Measurements from ENCODE around the gene ATP5PF.
"Not testable (repeated sequence)": the region's sequence is repeated elsewhere in the genome, so short reads cannot be mapped to it uniquely, and the experiment has no call there.

Gene ATP5PF

GRCh38 chr21:25695461-25695860 is 39.2 kb downstream of the ATP5PF start:
- not testable (repeated sequence) for H3K27ac ChIP-seq (ENCODE audit: low read depth, low read length); H3K27me3 ChIP-seq (ENCODE audit: control insufficient read depth in 5 of 5, insufficient read depth in 4 of 5, low read length in 5 of 5)

DNA sequence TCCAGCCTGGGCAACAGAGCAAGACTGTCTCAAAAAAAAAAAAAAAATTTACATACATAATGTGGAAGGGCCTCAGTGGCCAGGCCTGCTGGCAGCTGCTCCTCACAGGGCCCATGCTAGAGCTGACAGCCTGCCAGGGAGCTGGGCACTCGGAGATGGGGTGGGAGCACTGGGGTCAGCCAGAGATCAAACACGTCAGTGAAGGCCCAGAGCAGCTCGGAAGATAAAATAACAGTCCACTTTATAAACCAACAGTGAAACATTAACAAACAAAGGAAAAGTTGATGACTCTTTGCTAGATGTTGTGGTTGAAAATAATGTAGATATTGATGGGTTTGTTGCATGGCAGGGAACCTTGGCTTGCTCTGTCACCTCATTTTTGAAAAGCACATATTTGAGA is 42.7 kb downstream of the ATP5PF start:
- Histone ChIP-seq H3K27me3 (ENCODE audit: control insufficient read depth in 5 of 5, insufficient read depth in 4 of 5, low read length in 5 of 5) (no peaks in the 10 kb centered on the region), H3K9me3 (ENCODE audit: control insufficient read depth in 5 of 5, low read length in 5 of 5) (no peaks in the 10 kb centered on the region)

More at GRCh38 chr21:25695461-25695860, 39.2 kb downstream of the ATP5PF start:
- H3K4me1 ChIP-seq (ENCODE audit: control insufficient read depth in 5 of 5, insufficient read depth in 5 of 5, low read length in 5 of 5); H3K9me3 ChIP-seq (ENCODE audit: control insufficient read depth in 5 of 5, low read length in 5 of 5); H3K9ac ChIP-seq (ENCODE audit: low read length in 5 of 5); H3K4me3 ChIP-seq (ENCODE audit: low read depth in 1 of 5, low read length in 5 of 5): not testable (repeated sequence)
- peaks cover 0 to 11% (median 2%) of the 10 kb centered on the region in 5 donors for H3K36me3 ChIP-seq (ENCODE audit: control insufficient read depth in 5 of 5, insufficient read depth in 5 of 5, low read length in 5 of 5)

DNA sequence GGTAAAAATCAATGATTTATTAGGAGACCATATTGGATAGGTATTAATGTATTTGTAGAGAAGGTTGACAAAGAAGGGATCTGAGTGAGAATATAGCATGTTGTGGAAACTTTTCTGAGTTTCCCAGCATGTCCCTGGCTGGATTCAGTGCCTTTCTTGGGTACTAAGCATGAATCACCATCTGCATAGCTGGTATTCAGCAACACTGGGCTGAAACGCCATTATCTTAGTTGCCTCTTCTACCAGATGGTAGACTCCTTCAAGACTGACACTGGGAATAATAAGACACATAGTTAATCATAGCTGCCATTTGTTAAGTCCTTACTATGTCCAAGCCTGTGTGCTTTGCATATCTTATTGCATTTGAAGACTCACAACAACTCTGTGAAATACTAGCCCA is 45.5 kb downstream of the ATP5PF start:
- Histone ChIP-seq H3K4me1 (ENCODE audit: control insufficient read depth in 5 of 5, insufficient read depth in 5 of 5, low read length in 5 of 5) (peaks cover 0 to 41% (median 3%) of the 10 kb centered on the region in 5 donors), H3K27ac (ENCODE audit: low read depth, low read length) (peak overlapping the region; percentile 42)

More for the DNA sequence above, 42.7 kb downstream of the ATP5PF start:
- no peak overlapping the region for H3K4me3 ChIP-seq (ENCODE audit: low read depth in 1 of 5, low read length in 5 of 5)
- H3K36me3 ChIP-seq (ENCODE audit: control insufficient read depth in 5 of 5, insufficient read depth in 5 of 5, low read length in 5 of 5): peaks cover 0 to 6% (median 2%) of the 10 kb centered on the region in 5 donors
- no peak overlapping the region for H3K27ac ChIP-seq (ENCODE audit: low read depth, low read length)
- H3K4me1 ChIP-seq (ENCODE audit: control insufficient read depth in 5 of 5, insufficient read depth in 5 of 5, low read length in 5 of 5): peaks cover 0 to 22% (median 0%) of the 10 kb centered on the region in 5 donors
- no peak overlapping the region for H3K9ac ChIP-seq (ENCODE audit: low read length in 5 of 5)

DNA sequence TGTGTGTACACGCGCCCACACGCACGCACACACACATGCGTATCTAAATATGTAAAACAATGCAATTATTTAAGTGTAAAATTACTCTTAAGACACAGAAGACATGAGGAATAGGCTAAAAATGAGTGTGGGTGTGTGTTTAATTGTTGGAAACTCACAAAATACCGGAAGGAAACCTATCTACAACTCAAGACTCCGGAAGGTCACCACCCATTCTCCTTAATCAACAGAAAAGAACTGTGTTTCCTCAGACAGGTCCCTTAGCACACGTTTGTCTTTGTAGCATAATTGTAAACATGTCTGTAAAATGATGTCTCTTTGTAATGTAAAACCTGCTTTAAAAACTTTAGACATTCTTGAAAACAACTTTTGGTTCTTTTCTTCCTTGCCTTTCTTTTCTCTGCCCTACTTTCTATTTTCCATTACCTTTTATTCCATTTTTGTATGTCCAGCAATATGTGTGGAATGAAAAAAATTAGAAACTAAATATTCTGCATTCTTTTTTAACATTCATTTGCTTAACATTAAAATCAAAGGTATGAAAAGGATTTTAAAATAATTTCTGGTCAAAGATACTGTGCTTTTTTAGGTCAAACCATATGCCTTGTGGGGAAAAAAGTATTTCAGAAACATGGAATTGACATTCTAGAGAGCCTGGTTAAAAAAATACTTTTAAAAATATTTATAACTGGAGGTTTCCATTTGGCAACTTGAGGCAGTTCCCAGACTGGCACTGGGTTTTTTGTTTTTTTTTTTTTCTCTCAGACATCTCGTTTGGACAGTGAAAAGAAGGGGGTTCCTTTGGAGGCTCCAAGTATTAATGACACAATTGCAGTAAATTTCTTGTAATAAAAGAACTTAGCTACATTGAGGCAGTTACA is 46.2 kb downstream of the ATP5PF start:
- peaks cover 0 to 41% (median 3%) of the 10 kb centered on the region in 5 donors for H3K4me1 ChIP-seq (ENCODE audit: control insufficient read depth in 5 of 5, insufficient read depth in 5 of 5, low read length in 5 of 5)
- peak overlapping the region; percentile 45 for H3K27ac ChIP-seq (ENCODE audit: low read depth, low read length)
- H3K27me3 ChIP-seq (ENCODE audit: control insufficient read depth in 5 of 5, insufficient read depth in 4 of 5, low read length in 5 of 5): no peaks in the 10 kb centered on the region
- H3K4me3 ChIP-seq (ENCODE audit: low read depth in 1 of 5, low read length in 5 of 5): no peak overlapping the region
- no peak overlapping the region for H3K9ac ChIP-seq (ENCODE audit: low read length in 5 of 5)
- H3K9me3 ChIP-seq (ENCODE audit: control insufficient read depth in 5 of 5, low read length in 5 of 5): no peaks in the 10 kb centered on the region
- peaks cover 0 to 3% (median 0%) of the 10 kb centered on the region in 5 donors for H3K36me3 ChIP-seq (ENCODE audit: control insufficient read depth in 5 of 5, insufficient read depth in 5 of 5, low read length in 5 of 5)

More for the DNA sequence above, 45.5 kb downstream of the ATP5PF start:
- Histone ChIP-seq H3K36me3 (ENCODE audit: control insufficient read depth in 5 of 5, insufficient read depth in 5 of 5, low read length in 5 of 5) (peaks cover 0 to 6% (median 2%) of the 10 kb centered on the region in 5 donors), H3K9ac (ENCODE audit: low read length in 5 of 5) (no peak overlapping the region), H3K9me3 (ENCODE audit: control insufficient read depth in 5 of 5, low read length in 5 of 5) (no peaks in the 10 kb centered on the region), H3K27me3 (ENCODE audit: control insufficient read depth in 5 of 5, insufficient read depth in 4 of 5, low read length in 5 of 5) (no peaks in the 10 kb centered on the region), H3K4me3 (ENCODE audit: low read depth in 1 of 5, low read length in 5 of 5) (no peak overlapping the region)

DNA sequence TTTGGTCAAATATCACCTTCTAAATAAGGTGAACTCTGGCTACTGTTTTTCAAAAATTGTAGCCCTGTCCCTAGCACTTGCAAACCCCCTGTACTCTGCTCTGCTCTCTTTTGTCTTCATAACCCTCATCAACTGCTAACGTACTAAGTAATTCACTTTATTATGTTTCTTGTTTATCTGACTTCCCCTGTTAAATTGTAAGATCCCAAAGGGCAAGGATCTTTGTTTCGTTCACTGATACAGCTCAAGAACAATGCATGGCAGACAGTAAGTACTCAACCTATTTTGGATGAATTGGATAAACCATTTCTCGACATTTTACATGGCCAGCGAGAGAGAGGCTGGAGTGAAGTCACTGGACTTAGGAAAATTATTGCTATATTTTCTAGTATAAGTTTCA is 46.9 kb downstream of the ATP5PF start:
- Histone ChIP-seq H3K4me3 (ENCODE audit: low read depth in 1 of 5, low read length in 5 of 5) (no peak overlapping the region), H3K9ac (ENCODE audit: low read length in 5 of 5) (no peak overlapping the region), H3K4me1 (ENCODE audit: control insufficient read depth in 5 of 5, insufficient read depth in 5 of 5, low read length in 5 of 5) (peaks cover 0 to 41% (median 3%) of the 10 kb centered on the region in 5 donors), H3K36me3 (ENCODE audit: control insufficient read depth in 5 of 5, insufficient read depth in 5 of 5, low read length in 5 of 5) (peaks cover 0 to 3% (median 0%) of the 10 kb centered on the region in 5 donors), H3K27me3 (ENCODE audit: control insufficient read depth in 5 of 5, insufficient read depth in 4 of 5, low read length in 5 of 5) (no peaks in the 10 kb centered on the region), H3K27ac (ENCODE audit: low read depth, low read length) (peak overlapping the region; percentile 45), H3K9me3 (ENCODE audit: control insufficient read depth in 5 of 5, low read length in 5 of 5) (no peaks in the 10 kb centered on the region)

GRCh38 chr21:25682382-25682781 is 52.3 kb downstream of the ATP5PF start:
- Histone ChIP-seq H3K27me3 (ENCODE audit: control insufficient read depth in 5 of 5, insufficient read depth in 4 of 5, low read length in 5 of 5) (no peaks in the 10 kb centered on the region), H3K4me3 (ENCODE audit: low read depth in 1 of 5, low read length in 5 of 5) (no peak overlapping the region), H3K36me3 (ENCODE audit: control insufficient read depth in 5 of 5, insufficient read depth in 5 of 5, low read length in 5 of 5) (no peaks in the 10 kb centered on the region), H3K9ac (ENCODE audit: low read length in 5 of 5) (no peak overlapping the region), H3K27ac (ENCODE audit: low read depth, low read length) (no peak overlapping the region), H3K4me1 (ENCODE audit: control insufficient read depth in 5 of 5, insufficient read depth in 5 of 5, low read length in 5 of 5) (peaks cover 0 to 27% (median 3%) of the 10 kb centered on the region in 5 donors), H3K9me3 (ENCODE audit: control insufficient read depth in 5 of 5, low read length in 5 of 5) (no peaks in the 10 kb centered on the region)

- Histone ChIP-seq H3K9me3 (ENCODE audit: control insufficient read depth in 5 of 5, low read length in 5 of 5) (no peaks in the 10 kb centered on the region), H3K27me3 (ENCODE audit: control insufficient read depth in 5 of 5, insufficient read depth in 4 of 5, low read length in 5 of 5) (no peaks in the 10 kb centered on the region), H3K4me1 (ENCODE audit: control insufficient read depth in 5 of 5, insufficient read depth in 5 of 5, low read length in 5 of 5) (peaks cover 0 to 6% (median 0%) of the 10 kb centered on the region in 5 donors), H3K27ac (ENCODE audit: low read depth, low read length) (no peak overlapping the region), H3K9ac (ENCODE audit: low read length in 5 of 5) (no peak overlapping the region), H3K36me3 (ENCODE audit: control insufficient read depth in 5 of 5, insufficient read depth in 5 of 5, low read length in 5 of 5) (no peaks in the 10 kb centered on the region), H3K4me3 (ENCODE audit: low read depth in 1 of 5, low read length in 5 of 5) (no peak overlapping the region)
Observed at GRCh38 chr21:25676451-25676850, 58.3 kb downstream of the ATP5PF start.

Measured in subcutaneous abdominal adipose tissue (tissue), 5 donors.